ENCODE measurements around the gene AUH.

Gene AUH

DNA sequence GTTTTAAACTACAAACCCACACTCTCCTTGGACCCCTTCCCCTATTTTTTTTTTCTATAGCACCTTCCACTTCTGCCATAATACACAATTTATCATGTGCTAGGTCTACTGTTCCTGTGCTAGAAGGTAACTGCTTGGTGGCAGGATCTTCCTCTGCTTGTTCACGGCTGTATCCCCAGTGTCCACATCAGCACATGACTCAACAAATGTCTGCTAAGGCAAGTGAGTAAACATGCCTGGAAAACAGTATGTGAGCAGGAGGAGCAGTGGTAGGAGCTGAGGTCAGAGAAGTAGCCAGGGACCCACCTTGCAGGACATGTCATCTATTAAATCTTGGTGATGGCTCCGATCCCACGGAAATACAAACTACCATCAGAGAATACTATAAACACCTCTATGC is 79.4 kb downstream of the AUH start:
- no peak for DNase-seq

GRCh38 chr9:91279296-91280204 is 82.2 kb downstream of the AUH start:
- DNase-seq: no peak

DNA sequence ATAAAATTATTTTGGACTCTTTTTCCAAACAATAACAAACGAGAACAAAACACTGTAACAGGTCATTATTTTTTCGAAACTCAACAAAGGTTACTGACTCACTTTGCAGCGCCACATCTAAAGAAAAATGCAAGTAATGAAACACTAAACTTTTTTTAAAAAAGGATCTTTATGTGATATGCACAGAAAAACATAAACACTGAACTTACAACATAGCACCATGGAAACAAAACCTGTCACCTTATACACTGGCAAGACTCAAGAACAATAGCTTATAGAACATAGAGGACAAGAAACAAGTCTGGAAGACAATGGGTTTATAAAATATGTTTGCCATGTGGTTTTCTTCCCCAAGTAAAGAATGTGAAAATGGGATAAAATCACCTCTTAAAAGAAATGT is 85.2 kb downstream of the AUH start:
- DNase-seq: no peak

DNA sequence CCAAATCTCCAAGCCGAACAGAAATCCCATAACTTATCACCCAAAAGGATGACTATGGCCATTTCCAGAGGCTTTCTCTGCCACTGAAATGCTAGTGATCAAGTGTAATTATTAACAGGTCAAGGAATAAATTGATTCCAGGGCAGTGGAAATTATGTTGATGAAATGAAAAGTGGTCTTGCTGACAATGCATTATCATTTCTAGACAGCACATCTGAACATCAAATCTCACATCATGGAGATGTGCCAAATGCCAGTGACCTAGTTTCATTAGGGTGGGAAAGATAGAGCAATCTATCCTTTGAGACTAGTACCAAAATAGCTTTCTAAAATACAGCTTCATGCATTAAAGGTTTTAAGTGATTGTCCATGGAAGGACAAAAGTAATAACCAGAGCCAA is 86.1 kb downstream of the AUH start:
- DNase-seq: no peak

- no peak for DNase-seq
Observed at GRCh38 chr9:91274949-91275492, 86.7 kb downstream of the AUH start.

GRCh38 chr9:91273853-91274552 is 87.7 kb downstream of the AUH start:
- DNase-seq: no peak

DNA sequence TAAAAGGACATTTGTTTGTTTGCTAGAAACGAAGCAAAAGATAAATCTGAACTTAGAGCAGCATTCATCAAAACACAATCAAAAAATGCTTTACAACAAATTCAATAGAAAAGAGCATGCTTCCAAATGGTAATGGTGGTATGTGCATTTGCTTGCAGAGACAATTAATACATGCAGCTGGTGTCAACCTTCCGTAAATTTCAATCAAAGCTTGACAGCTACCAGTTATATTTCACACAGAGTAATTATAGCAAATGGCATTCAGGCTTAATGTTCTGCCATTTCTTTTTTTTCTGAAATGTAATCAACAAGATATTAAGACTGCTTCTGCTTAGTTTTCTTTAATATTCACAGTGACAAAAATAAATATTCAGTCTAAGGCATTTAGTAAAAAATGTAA is 90.6 kb downstream of the AUH start:
- no peak for DNase-seq

DNA sequence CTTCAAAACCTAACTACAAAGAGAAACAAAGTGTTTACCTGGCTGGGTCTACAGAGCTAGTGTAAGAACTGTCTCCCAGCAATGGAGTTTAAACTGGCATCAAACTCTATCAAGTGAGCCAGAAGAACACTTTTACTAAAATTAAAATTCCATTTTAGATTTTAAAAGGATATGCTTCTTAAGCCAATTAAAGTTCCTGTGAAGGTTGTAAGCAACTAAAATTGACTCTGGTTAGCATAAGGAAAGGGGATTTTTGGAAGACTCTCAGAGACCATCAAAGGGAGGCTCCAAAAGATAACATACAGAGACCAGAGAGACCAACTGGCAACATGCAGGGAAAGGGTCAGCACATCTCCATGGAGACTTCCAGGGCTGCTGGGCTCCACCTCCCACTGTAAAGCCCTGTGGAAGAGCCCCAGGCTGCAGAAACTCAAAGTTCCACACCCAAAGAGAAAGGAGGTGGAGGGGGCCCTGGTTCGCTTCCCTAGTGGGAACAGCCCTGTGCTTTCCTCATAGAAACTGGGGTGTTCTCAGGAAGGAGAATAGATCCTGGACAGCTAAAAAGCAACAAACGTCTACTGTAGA is 91.7 kb downstream of the AUH start:
- no peak for DNase-seq

GRCh38 chr9:91266448-91266847 is 95.3 kb downstream of the AUH start:
- no peak for DNase-seq

- DNase-seq: no peak
Observed at GRCh38 chr9:91265514-91265913, 96.2 kb downstream of the AUH start.

DNA sequence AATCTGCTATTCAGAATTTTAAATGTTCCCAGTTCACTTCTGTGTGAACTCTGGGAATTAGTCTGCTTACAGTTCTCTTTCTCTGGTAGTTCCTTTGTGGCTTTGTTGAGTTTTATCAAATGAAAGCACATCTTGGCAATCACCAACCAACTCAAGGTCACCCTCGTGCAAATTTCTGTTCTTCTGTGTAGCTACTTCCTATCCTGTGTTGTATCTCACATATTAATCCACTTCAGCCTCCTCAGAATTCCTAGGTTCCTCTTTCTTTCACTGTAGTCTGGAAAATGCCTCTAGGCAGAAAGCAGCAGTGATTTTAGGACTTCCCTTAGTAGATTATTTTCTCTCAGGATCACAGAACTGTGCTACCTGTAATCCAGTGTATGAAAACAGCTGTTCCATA is 100.3 kb downstream of the AUH start:
- no peak for DNase-seq

DNA sequence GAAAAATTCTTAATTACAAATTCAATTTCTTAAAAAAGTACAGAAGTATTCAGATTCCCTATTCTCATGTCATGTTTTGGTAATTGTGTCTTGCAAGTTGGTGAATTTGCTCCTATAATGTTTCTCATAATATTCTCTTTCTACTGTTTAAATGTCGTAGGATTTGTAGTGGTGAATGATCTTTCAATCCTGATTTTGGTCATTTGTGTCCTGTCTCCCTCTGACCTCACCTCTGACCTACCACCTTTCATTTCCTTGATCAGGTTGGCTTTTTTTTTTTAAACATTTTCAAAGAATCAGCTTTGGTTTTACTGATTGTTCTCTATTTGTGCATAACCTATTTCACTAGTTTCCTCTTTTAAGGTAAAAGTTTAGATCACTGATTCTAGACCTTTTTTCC is 102.6 kb downstream of the AUH start:
- no peak for DNase-seq

DNA sequence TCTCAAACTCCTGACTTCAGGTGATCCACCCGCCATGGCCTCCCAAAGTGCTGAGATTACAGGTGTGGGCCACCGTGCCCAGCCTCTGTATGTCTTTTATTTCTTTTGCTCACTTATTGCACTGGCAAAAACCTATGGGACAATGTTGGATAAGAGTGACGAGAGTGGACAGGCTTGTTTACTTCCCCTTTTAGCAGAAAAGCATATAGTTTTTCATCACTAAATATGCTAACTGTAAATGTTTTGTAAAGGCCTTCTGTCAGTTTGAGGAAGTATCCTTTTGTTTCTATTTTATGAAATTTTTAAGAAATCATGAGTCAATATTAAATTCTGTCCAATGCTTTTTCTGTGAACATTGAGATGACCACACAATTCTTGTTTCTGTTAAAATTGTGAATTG is 103.3 kb downstream of the AUH start:
- DNase-seq: no peak

- no peak for DNase-seq
Observed at GRCh38 chr9:91256235-91256634, 105.5 kb downstream of the AUH start.

DNA sequence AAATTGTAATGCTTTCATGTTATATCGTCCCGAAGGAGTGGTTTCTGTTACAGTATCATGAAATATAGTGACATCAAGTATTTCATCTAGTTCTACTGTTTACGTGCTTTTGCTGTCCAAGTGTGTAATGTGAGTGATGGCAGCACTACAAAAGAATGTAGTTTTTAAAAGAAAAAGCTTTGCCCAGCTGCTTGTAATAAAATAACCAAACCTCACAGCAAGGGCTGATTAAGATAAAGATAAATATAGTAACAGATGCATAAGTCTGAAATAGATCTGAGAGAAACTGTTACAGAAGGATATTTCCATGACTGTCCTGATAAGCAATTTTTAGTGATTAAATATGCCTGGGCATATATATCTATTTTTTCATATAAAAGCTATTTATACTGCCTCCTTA is 106.4 kb downstream of the AUH start:
- DNase-seq: no peak

- DNase-seq: no peak
Observed at GRCh38 chr9:91253488-91253887, 108.2 kb downstream of the AUH start.

DNA sequence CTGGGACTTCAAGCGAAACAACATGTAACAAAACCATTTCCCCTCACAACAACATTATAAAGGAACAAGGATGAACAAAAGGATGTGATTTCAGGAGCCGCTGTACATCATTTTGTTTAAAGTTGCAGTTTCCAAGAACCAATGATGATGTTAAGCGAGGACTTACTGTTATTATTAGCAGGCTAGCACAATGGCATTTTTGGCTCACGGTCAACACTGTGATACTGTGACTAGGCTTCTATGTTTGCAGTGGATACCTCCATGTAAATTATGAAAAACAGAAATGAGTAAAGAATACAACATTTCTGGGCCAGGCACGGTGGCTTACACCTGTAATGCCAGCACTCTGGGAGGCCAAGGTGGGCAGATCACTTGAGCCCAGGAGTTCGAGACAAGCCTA is 113.0 kb downstream of the AUH start:
- no peak for DNase-seq

DNA sequence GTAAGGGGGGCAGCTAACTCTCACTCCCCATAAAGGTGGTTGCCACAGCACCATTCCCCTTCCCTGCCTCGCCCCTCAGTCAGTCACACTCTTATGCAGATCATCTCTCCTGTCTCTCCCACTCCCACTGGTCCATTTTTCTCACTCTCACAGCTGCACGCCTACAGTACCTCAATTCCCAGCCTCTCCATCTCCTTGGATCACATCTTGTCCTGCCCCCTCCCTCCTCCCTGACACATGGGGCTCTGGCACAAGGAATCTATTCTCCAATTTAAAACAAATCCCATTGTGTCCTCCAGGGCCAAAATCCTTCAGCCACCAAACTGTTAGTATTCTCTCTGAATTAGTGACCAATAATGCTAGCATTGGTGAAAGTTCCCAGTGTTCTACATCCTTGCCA is 114.4 kb downstream of the AUH start:
- DNase-seq: no peak

DNA sequence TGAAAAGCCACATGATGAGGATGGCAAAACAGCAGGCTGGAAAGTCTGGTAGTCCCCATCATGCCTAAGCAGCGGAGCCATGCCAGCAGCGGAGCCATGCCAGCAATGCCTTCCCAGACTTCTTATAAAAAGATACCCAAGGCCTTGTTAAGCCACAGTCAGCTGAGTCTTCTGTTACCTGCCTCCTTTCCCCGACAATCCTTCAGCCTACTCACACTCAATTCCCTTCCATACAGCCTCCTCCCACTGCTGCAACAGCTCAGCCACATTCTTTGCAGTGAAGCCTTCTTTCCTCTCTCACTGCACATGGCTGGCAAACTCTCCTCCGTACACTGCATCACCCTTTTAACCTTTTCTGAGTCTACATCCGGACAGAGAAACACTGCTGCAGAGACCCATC is 114.9 kb downstream of the AUH start:
- DNase-seq: no peak

DNA sequence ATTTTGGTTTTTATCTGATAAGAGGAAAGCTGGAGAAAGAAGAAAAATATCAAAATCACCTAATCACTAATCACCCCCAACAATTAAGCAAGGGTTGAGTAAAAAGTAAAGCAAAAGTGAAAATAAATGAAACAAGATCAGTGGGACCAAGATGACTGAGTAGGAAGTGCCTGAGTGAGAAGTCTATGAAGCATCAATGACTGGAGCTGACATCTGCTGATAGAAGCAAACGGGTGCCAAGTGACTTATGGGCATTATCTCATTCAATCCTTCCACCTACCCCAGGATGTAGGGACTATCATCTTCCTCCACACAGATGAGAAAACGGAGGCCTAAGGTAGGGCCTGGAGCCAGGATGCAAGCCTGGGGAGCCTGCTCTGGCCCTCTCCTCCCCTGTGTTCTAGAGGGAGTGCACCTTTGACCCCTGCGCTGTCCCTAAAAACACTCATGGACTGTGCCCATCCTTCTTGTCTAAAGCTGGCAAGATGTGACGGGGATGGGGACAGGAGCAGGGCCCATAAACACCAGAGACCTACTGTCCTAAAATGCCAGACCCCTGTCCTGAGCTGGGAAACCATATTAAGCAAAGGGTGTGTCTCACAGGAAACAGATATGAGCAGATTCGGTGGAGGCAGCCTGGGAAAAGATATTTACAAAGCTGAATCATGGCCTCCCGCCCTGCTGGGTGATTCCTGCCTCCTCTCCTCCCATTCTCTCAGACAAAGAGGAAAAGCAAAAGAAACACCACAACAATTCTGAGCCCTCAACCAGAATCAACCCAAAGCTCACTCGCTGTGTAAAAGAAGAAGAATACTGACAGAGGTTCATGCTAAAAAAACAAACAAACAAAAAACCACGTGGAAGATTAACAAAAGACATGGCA is 116.0 kb downstream of the AUH start:
- no peak for DNase-seq

- DNase-seq: peak in 1 of 2 experiments; percentile 20
Observed at GRCh38 chr9:91243029-91243428, 118.7 kb downstream of the AUH start.

DNA sequence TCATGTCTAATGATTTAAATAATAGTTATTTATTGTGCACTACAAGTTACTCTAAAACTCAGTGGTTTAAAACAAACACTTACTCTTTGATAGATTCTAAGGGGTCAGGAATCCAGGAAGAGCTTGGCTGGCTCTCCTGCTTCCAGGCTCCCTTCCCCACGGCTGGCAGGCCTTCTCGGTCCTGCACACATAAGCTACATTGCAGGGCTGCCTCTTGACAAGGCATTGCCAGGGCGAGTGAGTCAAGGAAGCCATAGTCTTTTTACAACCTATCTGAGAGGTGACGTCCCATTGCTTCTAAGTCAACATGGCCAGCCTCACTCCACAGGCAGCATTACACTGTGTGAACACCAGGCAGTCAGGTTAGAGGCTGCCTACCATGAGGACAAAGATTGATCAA is 119.8 kb downstream of the AUH start:
- no peak for DNase-seq

Data from NCI-H187 (cell line).